Glutamatergic neuron (in vitro differentiated cells): ENCODE measurements around the gene NEGR1. TPM values are rescaled to one million over a fixed set of nuclear protein-coding genes. Genes with fewer than 3 reads are reported as not detected.

Experiments used
- DNase-seq: peaks from one replicate; pipeline ENCODE4 v3.0.0; 2022
- H3K27ac Mint-ChIP-seq: one replicate; pipeline ENCODE4 v1.8.0; 2020; ENCODE audit warnings: mild to moderate bottlenecking, mixed read lengths, inconsistent platforms; ENCODE audit not compliant: unreplicated experiment
- H3K27me3 Mint-ChIP-seq: one replicate; pipeline ENCODE4 v1.8.0; 2020; ENCODE audit warnings: mild to moderate bottlenecking, moderate library complexity, mixed read lengths, inconsistent platforms; ENCODE audit not compliant: unreplicated experiment
- H3K36me3 Mint-ChIP-seq: one replicate; pipeline ENCODE4 v1.8.0; 2020; ENCODE audit warnings: mild to moderate bottlenecking, mixed read lengths, inconsistent platforms; ENCODE audit not compliant: unreplicated experiment
- H3K4me1 Mint-ChIP-seq: one replicate; pipeline ENCODE4 v1.8.0; 2020; ENCODE audit warnings: mild to moderate bottlenecking, low read depth, mixed read lengths, inconsistent platforms; ENCODE audit not compliant: unreplicated experiment
- H3K4me3 Mint-ChIP-seq: one replicate; pipeline ENCODE4 v1.8.0; 2020; ENCODE audit warnings: mild to moderate bottlenecking, mixed read lengths, inconsistent platforms; ENCODE audit not compliant: unreplicated experiment
- H3K9me3 Mint-ChIP-seq: one replicate; pipeline ENCODE4 v1.8.0; 2020; ENCODE audit warnings: mild to moderate bottlenecking, moderate library complexity, mixed read lengths, inconsistent platforms; ENCODE audit not compliant: unreplicated experiment
- CTCF ChIP-seq: fragments of 200-600 bp; sonication (generic); IDR thresholded peaks from one replicate; pipeline ENCODE4 v1.5.0; 2021; ENCODE audit not compliant: partially characterized antibody, unreplicated experiment
- total RNA-seq: library from RNA; stranded (reverse); fragmentation: NEBNext Ultra II Directional; extraction: Animal tissue kit (Norgen Biotek cat#: 25700); gene quantifications from one replicate; pipeline ENCODE4 v1.2.1, GENCODE V29; 2021; ENCODE audit not compliant: unreplicated experiment

Gene NEGR1
- total RNA-seq, 1 donor from 2014 or later = 0.51 TPM

- no peaks in the 10 kb centered on the region for H3K9me3 Mint-ChIP-seq
- no peaks in the 10 kb centered on the region for H3K36me3 Mint-ChIP-seq
- no peak for TF ChIP-seq CTCF
- no peak overlapping the region for H3K27ac Mint-ChIP-seq
- no peak overlapping the region for H3K4me3 Mint-ChIP-seq
- H3K27me3 Mint-ChIP-seq = peaks cover 2% of the 10 kb centered on the region
- DNase-seq = no peak
- H3K4me1 Mint-ChIP-seq = no peaks in the 10 kb centered on the region
These were observed 363.7 kb downstream of the NEGR1 start for GRCh38 chr1:71918630-71919029.

- Mint-ChIP-seq H3K27me3 (no peaks in the 10 kb centered on the region), H3K4me1 (no peaks in the 10 kb centered on the region), H3K27ac (no peak overlapping the region), H3K4me3 (no peak overlapping the region), H3K36me3 (no peaks in the 10 kb centered on the region), H3K9me3 (no peaks in the 10 kb centered on the region)
- no peak for TF ChIP-seq CTCF
- DNase-seq = no peak
These were observed 365.4 kb downstream of the NEGR1 start for GRCh38 chr1:71916894-71917293.

- H3K27ac Mint-ChIP-seq = no peak overlapping the region
These were observed 367.7 kb downstream of the NEGR1 start for GRCh38 chr1:71914626-71915025.

GRCh38 chr1:71908871-71909390 lies 373.4 kb downstream of the NEGR1 start:
- no peaks in the 10 kb centered on the region for H3K27me3 Mint-ChIP-seq
- H3K9me3 Mint-ChIP-seq = no peaks in the 10 kb centered on the region
- no peak overlapping the region for H3K27ac Mint-ChIP-seq
- DNase-seq = no peak
- H3K4me1 Mint-ChIP-seq = no peaks in the 10 kb centered on the region
- no peaks in the 10 kb centered on the region for H3K36me3 Mint-ChIP-seq
- H3K4me3 Mint-ChIP-seq = no peak overlapping the region
- no peak for TF ChIP-seq CTCF

More at GRCh38 chr1:71914626-71915025, 367.7 kb downstream of the NEGR1 start:
- no peak for TF ChIP-seq CTCF
- no peak for DNase-seq
- H3K36me3 Mint-ChIP-seq = no peaks in the 10 kb centered on the region
- H3K4me3 Mint-ChIP-seq = no peak overlapping the region
- no peaks in the 10 kb centered on the region for H3K4me1 Mint-ChIP-seq
- no peaks in the 10 kb centered on the region for H3K9me3 Mint-ChIP-seq
- no peaks in the 10 kb centered on the region for H3K27me3 Mint-ChIP-seq

- H3K27me3 Mint-ChIP-seq = no peaks in the 10 kb centered on the region
- H3K4me3 Mint-ChIP-seq = no peak overlapping the region
- no peaks in the 10 kb centered on the region for H3K36me3 Mint-ChIP-seq
- H3K4me1 Mint-ChIP-seq = no peaks in the 10 kb centered on the region
- no peak overlapping the region for H3K27ac Mint-ChIP-seq
- DNase-seq = no peak
- H3K9me3 Mint-ChIP-seq = no peaks in the 10 kb centered on the region
- no peak for TF ChIP-seq CTCF
These were observed 374.0 kb downstream of the NEGR1 start for GRCh38 chr1:71908303-71908702.
